WTC11 (cell line): ENCODE data around the gene GTF3C1. TPM values are rescaled to one million over a fixed set of nuclear protein-coding genes. Genes with fewer than 3 reads are reported as not detected.

ENCODE experiments used
- ATAC-seq: fragments of 200-7000 bp; cut with Tn5 transposase; 2 replicates; pipeline ENCODE4 v1.10.0; 2021; ENCODE audit warnings: mild to moderate bottlenecking, moderate library complexity
- CTCF ChIA-PET: fragments of 300-600 bp; sonication (Branson Sonifier 250); formaldehyde crosslinking; loops from one replicate; lab custom pipeline; 2021; ENCODE audit warnings: antibody characterized with exemption; lab: Charles Lee
- POLR2A ChIA-PET: fragments of 350-600 bp; sonication (Branson Sonifier 250); formaldehyde crosslinking; loops from one replicate; lab custom pipeline; 2021; ENCODE audit warnings: antibody characterized with exemption; lab: Charles Lee
- DNase-seq: peaks from one replicate; pipeline ENCODE4 v3.0.0; 2021; ENCODE audit warnings: low spot score
- H3K27ac Mint-ChIP-seq: 2 replicates; pipeline ENCODE4 v1.8.0; 2021; ENCODE audit warnings: mixed read lengths
- H3K27me3 Mint-ChIP-seq: 2 replicates; pipeline ENCODE4 v1.8.0; 2021; ENCODE audit warnings: low read depth, mild to moderate bottlenecking, moderate library complexity, mixed read lengths
- H3K36me3 Mint-ChIP-seq: 2 replicates; pipeline ENCODE4 v1.8.0; 2021; ENCODE audit warnings: mixed read lengths
- H3K4me1 Mint-ChIP-seq: 2 replicates; pipeline ENCODE4 v1.8.0; 2022; ENCODE audit warnings: mixed read lengths
- H3K4me3 Mint-ChIP-seq: 2 replicates; pipeline ENCODE4 v1.8.0; 2021; ENCODE audit warnings: mild to moderate bottlenecking, moderate library complexity, mixed read lengths
- H3K9me3 Mint-ChIP-seq: 2 replicates; pipeline ENCODE4 v1.8.0; 2021; ENCODE audit warnings: mixed read lengths
- E2F5 ChIP-seq: sonication (generic); formaldehyde crosslinking; IDR thresholded peaks from 2 replicates; pipeline ENCODE4 v1.8.1; 2022; ENCODE audit warnings: mild to moderate bottlenecking, moderate library complexity, missing genetic modification reagents
- ELF4 ChIP-seq: sonication (generic); formaldehyde crosslinking; IDR thresholded peaks from 2 replicates; pipeline ENCODE4 v1.8.1; 2022; ENCODE audit warnings: low read depth, mild to moderate bottlenecking, moderate library complexity, missing genetic modification reagents
- FOXK1 ChIP-seq: sonication (generic); formaldehyde crosslinking; IDR thresholded peaks from 2 replicates; pipeline ENCODE4 v1.8.0; 2022; ENCODE audit warnings: mild to moderate bottlenecking, moderate library complexity, missing genetic modification reagents
- GRHL2 ChIP-seq: fragments of 250-450 bp; sonication (Bioruptor Pico); IDR thresholded peaks from 2 replicates; pipeline ENCODE4 v1.8.0; 2022; ENCODE audit warnings: mild to moderate bottlenecking, moderate library complexity; ENCODE audit not compliant: insufficient replicate concordance, severe bottlenecking
- HMGXB4 ChIP-seq: sonication (generic); formaldehyde crosslinking; IDR thresholded peaks from 2 replicates; pipeline ENCODE4 v1.8.1; 2023; ENCODE audit warnings: mild to moderate bottlenecking, moderate library complexity, missing genetic modification reagents
- IRF2 ChIP-seq: sonication (generic); formaldehyde crosslinking; IDR thresholded peaks from 2 replicates; pipeline ENCODE4 v1.8.0; 2022; ENCODE audit warnings: low read depth, missing genetic modification reagents, borderline replicate concordance
- JUN ChIP-seq: sonication (generic); formaldehyde crosslinking; IDR thresholded peaks from 2 replicates; pipeline ENCODE4 v1.8.0; 2023; ENCODE audit warnings: mild to moderate bottlenecking, missing genetic modification reagents
- MLX ChIP-seq: sonication (generic); formaldehyde crosslinking; IDR thresholded peaks from 2 replicates; pipeline ENCODE4 v1.8.1; 2023; ENCODE audit warnings: mild to moderate bottlenecking, missing genetic modification reagents, moderate library complexity
- MXD4 ChIP-seq: fragments of 250-450 bp; sonication (Bioruptor Pico); IDR thresholded peaks from 2 replicates; pipeline ENCODE4 v1.8.0; 2021; ENCODE audit warnings: mild to moderate bottlenecking, moderate library complexity, borderline replicate concordance
- MYBL2 ChIP-seq: sonication (generic); formaldehyde crosslinking; IDR thresholded peaks from 2 replicates; pipeline ENCODE4 v1.8.1; 2023; ENCODE audit warnings: mild to moderate bottlenecking, moderate library complexity, missing genetic modification reagents
- PRRX2 ChIP-seq: fragments of 250-450 bp; sonication (Bioruptor Pico); IDR thresholded peaks from 2 replicates; pipeline ENCODE4 v1.8.0; 2021; ENCODE audit warnings: mild to moderate bottlenecking
- USF1 ChIP-seq: sonication (generic); formaldehyde crosslinking; IDR thresholded peaks from 2 replicates; pipeline ENCODE4 v1.8.0; 2022; ENCODE audit warnings: mild to moderate bottlenecking, missing genetic modification reagents
- ZNF138 ChIP-seq: sonication (generic); formaldehyde crosslinking; conservative IDR thresholded peaks from 2 replicates; pipeline ENCODE4 v1.8.1; 2022; ENCODE audit warnings: mild to moderate bottlenecking, moderate library complexity, missing genetic modification reagents
- ZNF232 ChIP-seq: sonication (generic); formaldehyde crosslinking; IDR thresholded peaks from 2 replicates; pipeline ENCODE4 v1.8.0; 2022; ENCODE audit warnings: mild to moderate bottlenecking, missing genetic modification reagents
- ZNF263 ChIP-seq: sonication (generic); formaldehyde crosslinking; IDR thresholded peaks from 2 replicates; pipeline ENCODE4 v1.8.1; 2022; ENCODE audit warnings: low read depth, mild to moderate bottlenecking, moderate library complexity, missing genetic modification reagents
- total RNA-seq: library from RNA; stranded (reverse); gene quantifications from 3 replicates; pipeline ENCODE4 v1.2.3, GENCODE V29; 2021
- TF ChIP-seq, protein P1 (sequence below): fragments of 250-450 bp; sonication (Bioruptor Pico); IDR thresholded peaks from 2 replicates; pipeline ENCODE4 v1.9.0; 2021; ENCODE audit warnings: mild to moderate bottlenecking
- TF ChIP-seq, protein P2 (sequence below): fragments of 200-600 bp; IDR thresholded peaks from 2 replicates; pipeline ENCODE4 v1.8.0; 2022; ENCODE audit warnings: antibody characterized with exemption
- TF ChIP-seq, protein P3 (sequence below): sonication (generic); formaldehyde crosslinking; IDR thresholded peaks from 2 replicates; pipeline ENCODE4 v1.8.1; 2023; ENCODE audit warnings: mild to moderate bottlenecking, missing genetic modification reagents
- TF ChIP-seq, protein P4 (sequence below): sonication (generic); formaldehyde crosslinking; conservative IDR thresholded peaks from 2 replicates; pipeline ENCODE4 v1.8.1; 2022; ENCODE audit warnings: mild to moderate bottlenecking, missing genetic modification reagents

GTF3C1 gene
- total RNA-seq, 1 experiment from 2014 or later: 146 TPM

- POLR2A ChIA-PET: no interaction called here
These were observed 89.5 kb downstream of the GTF3C1 start for GRCh38 chr16:27460213-27460612.

GRCh38 chr16:27458987-27459688 is 90.6 kb downstream of the GTF3C1 start:
- POLR2A ChIA-PET: no interaction called here
- no peak for DNase-seq
- Mint-ChIP-seq H3K27me3 (no peaks in the 10 kb centered on the region), H3K9me3 (no peaks in the 10 kb centered on the region), H3K36me3 (peaks cover 5% of the 10 kb centered on the region; the same call in 1 of the 2 replicates), H3K4me1 (no peaks in the 10 kb centered on the region; the same call in 1 of the 2 replicates), H3K27ac (no peak overlapping the region), H3K4me3 (no peak overlapping the region)
- ATAC-seq: no peak
- CTCF ChIA-PET: no interaction called here
- TF ChIP-seq, protein P1, sequence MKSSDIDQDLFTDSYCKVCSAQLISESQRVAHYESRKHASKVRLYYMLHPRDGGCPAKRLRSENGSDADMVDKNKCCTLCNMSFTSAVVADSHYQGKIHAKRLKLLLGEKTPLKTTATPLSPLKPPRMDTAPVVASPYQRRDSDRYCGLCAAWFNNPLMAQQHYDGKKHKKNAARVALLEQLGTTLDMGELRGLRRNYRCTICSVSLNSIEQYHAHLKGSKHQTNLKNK (CRISPR knock-in tag): no peak
- TF ChIP-seq ELF4 (no peak), FOXK1 (CRISPR knock-in tag) (no peak), ZNF138 (CRISPR knock-in tag) (no peak), GRHL2 (CRISPR knock-in tag) (no peak)
- TF ChIP-seq, protein P2, sequence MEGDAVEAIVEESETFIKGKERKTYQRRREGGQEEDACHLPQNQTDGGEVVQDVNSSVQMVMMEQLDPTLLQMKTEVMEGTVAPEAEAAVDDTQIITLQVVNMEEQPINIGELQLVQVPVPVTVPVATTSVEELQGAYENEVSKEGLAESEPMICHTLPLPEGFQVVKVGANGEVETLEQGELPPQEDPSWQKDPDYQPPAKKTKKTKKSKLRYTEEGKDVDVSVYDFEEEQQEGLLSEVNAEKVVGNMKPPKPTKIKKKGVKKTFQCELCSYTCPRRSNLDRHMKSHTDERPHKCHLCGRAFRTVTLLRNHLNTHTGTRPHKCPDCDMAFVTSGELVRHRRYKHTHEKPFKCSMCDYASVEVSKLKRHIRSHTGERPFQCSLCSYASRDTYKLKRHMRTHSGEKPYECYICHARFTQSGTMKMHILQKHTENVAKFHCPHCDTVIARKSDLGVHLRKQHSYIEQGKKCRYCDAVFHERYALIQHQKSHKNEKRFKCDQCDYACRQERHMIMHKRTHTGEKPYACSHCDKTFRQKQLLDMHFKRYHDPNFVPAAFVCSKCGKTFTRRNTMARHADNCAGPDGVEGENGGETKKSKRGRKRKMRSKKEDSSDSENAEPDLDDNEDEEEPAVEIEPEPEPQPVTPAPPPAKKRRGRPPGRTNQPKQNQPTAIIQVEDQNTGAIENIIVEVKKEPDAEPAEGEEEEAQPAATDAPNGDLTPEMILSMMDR: no peak
- TF ChIP-seq, protein P3, sequence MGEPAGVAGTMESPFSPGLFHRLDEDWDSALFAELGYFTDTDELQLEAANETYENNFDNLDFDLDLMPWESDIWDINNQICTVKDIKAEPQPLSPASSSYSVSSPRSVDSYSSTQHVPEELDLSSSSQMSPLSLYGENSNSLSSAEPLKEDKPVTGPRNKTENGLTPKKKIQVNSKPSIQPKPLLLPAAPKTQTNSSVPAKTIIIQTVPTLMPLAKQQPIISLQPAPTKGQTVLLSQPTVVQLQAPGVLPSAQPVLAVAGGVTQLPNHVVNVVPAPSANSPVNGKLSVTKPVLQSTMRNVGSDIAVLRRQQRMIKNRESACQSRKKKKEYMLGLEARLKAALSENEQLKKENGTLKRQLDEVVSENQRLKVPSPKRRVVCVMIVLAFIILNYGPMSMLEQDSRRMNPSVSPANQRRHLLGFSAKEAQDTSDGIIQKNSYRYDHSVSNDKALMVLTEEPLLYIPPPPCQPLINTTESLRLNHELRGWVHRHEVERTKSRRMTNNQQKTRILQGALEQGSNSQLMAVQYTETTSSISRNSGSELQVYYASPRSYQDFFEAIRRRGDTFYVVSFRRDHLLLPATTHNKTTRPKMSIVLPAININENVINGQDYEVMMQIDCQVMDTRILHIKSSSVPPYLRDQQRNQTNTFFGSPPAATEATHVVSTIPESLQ (CRISPR knock-in tag): no peak
- TF ChIP-seq, protein P4, sequence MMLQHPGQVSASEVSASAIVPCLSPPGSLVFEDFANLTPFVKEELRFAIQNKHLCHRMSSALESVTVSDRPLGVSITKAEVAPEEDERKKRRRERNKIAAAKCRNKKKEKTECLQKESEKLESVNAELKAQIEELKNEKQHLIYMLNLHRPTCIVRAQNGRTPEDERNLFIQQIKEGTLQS (CRISPR knock-in tag): no peak

More at GRCh38 chr16:27460213-27460612, 89.5 kb downstream of the GTF3C1 start:
- Mint-ChIP-seq H3K27me3 (no peaks in the 10 kb centered on the region), H3K36me3 (peaks cover 9% of the 10 kb centered on the region), H3K27ac (no peak overlapping the region), H3K9me3 (no peaks in the 10 kb centered on the region), H3K4me3 (no peak overlapping the region), H3K4me1 (no peaks in the 10 kb centered on the region; the same call in 1 of the 2 replicates)
- DNase-seq: no peak
- no peak for ATAC-seq
- TF ChIP-seq ZNF263 (CRISPR knock-in tag): no peak
- no peak for TF ChIP-seq MXD4 (CRISPR knock-in tag)
- TF ChIP-seq ZNF232 (CRISPR knock-in tag): no peak
- TF ChIP-seq MYBL2: no peak
- no peak for TF ChIP-seq MLX (CRISPR knock-in tag)
- no peak for TF ChIP-seq HMGXB4 (CRISPR knock-in tag)
- TF ChIP-seq ZNF138 (CRISPR knock-in tag): no peak
- TF ChIP-seq JUN (CRISPR knock-in tag): no peak
- no peak for TF ChIP-seq PRRX2 (CRISPR knock-in tag)
- TF ChIP-seq E2F5 (CRISPR knock-in tag): no peak
- TF ChIP-seq, protein P3 (CRISPR knock-in tag): no peak
- no peak for TF ChIP-seq IRF2 (CRISPR knock-in tag)
- TF ChIP-seq USF1 (CRISPR knock-in tag): no peak
- CTCF ChIA-PET: interaction anchor here (0.7 to 1.5 kb wide), 5 partner anchors 20 to 350 kb away, joined by 3 to 9 read pairs (median 5); no protein-coding TSS in a partner anchor
